Measurements from ENCODE around the gene ZNF775.

The ZNF775 gene

GRCh38 chr7:150415161-150416153, 36.3 kb downstream of the ZNF775 start:
- no peak for DNase-seq

DNA sequence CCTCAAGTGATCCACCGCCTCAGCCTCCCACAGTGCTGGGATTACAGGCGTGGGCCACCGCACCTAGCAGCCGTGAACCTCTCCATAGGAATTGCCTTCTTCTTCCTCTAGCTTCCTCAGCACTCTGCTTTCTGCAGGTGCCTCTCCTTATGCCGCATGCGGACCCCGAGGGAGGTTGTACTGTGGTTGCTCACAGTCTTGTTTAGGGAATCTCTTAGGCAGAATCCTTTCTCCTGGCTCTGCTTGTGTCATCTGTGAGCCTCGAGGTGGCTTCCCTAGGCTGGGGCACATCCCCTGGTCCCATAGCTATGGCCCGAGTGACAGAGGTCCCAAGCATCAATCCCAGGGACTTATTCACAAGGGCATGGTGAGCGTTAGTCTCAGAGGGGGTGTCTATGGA, 38.1 kb downstream of the ZNF775 start:
- no peak for DNase-seq

GRCh38 chr7:150417863-150418262, 38.7 kb downstream of the ZNF775 start:
- DNase-seq = no peak

- no peak for DNase-seq
Measured at GRCh38 chr7:150420242-150420641, 41.1 kb downstream of the ZNF775 start.

DNA sequence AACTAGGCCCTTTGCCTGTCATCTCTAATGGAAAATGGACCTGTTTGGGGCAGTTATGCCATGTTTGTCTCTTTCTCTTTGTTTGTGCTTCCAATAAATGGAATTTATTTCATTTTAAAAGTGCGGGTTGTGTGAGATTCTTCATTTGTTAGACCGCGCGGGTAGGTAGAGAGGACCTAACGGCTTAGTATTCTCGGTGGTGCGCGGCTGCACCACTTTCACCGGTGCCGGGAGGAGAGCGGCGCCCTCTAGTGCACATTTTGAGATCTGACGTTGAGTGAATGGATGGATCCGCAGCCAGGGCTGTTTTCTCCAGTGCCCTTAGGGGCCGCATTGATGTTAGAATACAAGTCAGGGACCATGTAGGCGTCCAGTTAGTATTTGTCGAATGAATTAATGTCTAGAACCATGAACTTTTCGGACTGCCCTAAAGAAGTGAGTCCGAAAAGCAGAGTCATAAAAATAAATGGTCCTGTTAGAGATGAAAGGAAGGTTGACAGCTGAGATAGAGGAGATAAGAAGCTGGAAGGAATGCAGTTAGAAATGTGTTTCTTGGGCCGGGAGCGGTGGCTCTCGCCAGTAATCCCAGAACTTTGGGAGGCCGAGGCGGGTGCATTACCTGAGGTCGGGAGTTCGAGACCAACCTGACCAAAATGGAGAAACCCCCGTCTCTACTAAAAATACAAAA, 42.0 kb downstream of the ZNF775 start:
- DNase-seq = peak; percentile 89

DNA sequence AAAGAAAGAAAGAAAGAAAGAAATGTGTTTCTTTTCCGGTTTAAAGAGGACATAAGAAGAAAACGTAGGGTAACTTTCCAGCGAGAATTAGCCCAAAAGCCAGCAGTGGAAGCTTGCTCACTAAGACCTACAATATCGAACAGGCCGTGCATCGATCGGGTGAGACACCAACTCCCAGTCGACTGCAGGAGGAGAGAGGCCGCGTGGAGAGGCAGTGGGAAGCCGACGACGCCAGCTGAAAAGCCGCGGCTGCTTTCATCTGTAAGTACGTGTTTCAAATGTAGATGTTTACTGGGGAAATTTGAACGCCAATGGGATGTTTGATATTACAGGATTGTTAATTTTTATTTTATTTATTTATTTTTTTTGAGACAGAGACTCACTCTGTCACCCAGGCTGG, 42.7 kb downstream of the ZNF775 start:
- DNase-seq = no peak

DNA sequence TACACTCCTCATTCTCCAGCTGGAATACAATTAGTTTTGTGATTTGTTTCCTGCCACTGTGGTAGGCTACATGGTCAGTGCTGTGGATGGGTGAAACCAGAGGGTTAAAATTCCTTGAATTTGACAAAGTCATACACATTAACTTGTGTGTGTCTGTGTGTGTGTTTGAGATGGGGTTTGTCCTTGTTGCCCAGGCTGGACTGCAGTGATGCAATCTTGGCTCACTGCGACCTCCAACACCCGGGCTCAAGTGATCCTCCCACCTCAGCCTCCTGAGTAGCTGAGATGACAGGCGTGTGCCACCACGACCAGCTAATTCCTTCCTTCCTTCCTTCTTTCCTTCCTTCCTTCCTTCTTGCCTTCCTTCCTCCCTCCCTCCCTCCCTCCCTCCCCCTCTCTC, 46.5 kb downstream of the ZNF775 start:
- no peak for DNase-seq

GRCh38 chr7:150428671-150429451, 49.7 kb downstream of the ZNF775 start:
- no peak for DNase-seq

GRCh38 chr7:150429699-150430098, 50.6 kb downstream of the ZNF775 start:
- DNase-seq = no peak

GRCh38 chr7:150430465-150431085, 51.4 kb downstream of the ZNF775 start:
- DNase-seq = no peak

DNA sequence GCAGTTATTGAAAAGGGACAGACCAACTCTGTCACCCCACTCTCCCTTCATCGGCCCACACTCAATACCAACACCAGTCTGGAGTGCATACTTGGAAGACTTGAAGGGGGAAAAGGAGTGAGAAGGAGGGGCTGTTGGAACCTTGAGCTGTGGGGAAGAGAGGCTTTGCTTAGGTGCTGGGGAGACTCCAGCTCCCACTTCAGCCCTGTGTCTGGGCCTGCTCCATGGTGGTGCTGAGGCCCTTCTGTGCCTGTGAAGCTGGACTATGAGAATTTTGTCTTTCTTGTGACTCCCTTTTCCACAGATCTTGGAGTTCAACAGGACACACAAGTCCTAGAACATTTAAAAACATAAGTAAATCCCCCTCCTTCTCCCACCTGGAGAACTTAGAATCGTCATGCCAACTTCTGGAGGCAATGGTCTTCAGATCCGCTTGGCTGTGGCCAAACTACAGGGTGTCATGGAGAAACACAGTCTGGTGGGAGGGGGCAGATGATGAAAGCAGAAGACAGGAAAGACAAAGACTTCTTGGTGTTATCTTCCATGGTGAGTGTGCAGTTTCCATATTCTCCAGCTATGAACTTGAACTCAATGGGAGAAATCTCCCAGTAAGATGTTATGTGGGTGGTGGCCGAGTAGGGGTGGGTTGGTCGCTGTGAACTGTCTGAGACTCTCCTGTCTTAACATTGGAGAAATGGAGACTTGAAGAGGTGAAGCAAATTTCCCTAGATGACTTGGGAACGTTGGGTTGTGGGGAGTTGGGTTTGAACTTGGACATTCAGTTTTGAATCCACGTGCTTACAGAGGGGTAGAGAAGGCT, 52.9 kb downstream of the ZNF775 start:
- DNase-seq = no peak

- DNase-seq = no peak
Measured at GRCh38 chr7:150432915-150433892, 54.1 kb downstream of the ZNF775 start.

DNA sequence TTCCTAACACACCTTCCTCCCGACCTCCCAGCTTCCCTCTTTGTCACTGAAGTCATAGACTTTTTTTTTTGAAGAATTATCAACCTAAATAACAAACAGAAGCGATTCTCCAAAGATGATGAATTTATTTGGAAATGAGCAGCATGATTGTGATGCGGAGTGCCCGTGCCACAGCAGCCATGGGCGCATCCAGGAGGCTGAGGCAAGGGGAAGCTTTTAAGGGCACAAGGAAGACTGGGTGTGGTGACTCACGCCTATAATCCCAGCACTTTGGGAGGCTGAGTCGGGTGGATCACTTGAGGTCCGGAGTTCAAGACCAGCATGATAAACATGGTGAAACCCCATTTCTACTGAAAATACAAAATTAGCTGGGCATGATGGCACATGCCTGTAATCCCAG, 55.1 kb downstream of the ZNF775 start:
- DNase-seq = no peak

DNA sequence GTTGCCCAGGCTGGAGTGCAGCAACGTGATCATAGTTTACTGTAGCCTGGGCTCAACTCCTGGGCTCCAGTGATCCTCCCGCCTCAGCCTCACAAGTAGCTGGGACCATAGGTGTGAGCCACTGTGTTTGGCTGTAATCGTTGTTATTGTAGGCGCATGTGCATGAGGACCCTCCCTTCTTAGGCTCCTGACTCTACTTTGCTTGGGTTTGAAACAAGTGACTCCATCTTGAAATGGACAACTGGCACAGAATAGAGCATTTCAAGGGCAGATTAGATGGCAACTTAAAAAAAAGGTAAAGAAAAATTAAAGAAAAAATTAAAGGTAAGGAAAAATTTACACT, 55.9 kb downstream of the ZNF775 start:
- DNase-seq = no peak

- DNase-seq = no peak
Measured at GRCh38 chr7:150435390-150436073, 56.4 kb downstream of the ZNF775 start.

- no peak for DNase-seq
Measured at GRCh38 chr7:150439967-150440366, 60.8 kb downstream of the ZNF775 start.

DNA sequence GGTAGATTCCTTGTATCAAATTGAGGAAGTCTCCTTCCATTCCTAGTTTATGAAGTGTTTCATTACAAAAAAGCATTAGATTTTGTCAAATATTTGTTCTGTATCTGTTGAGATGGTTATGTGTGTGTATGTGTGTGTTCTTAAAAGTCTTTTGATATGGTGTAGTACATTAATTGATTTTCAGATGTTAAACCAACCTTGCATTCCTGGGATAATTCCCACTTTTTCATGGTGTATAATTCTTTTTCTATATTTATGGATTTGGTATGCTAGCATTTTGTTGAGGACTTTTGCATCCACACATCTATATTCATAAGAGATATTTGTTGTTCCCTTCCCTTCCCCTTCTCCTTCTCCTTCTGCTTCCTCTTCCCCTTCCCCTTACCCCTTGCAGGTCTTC, 62.4 kb downstream of the ZNF775 start:
- no peak for DNase-seq

- no peak for DNase-seq
Measured at GRCh38 chr7:150442811-150443210, 63.7 kb downstream of the ZNF775 start.

DNA sequence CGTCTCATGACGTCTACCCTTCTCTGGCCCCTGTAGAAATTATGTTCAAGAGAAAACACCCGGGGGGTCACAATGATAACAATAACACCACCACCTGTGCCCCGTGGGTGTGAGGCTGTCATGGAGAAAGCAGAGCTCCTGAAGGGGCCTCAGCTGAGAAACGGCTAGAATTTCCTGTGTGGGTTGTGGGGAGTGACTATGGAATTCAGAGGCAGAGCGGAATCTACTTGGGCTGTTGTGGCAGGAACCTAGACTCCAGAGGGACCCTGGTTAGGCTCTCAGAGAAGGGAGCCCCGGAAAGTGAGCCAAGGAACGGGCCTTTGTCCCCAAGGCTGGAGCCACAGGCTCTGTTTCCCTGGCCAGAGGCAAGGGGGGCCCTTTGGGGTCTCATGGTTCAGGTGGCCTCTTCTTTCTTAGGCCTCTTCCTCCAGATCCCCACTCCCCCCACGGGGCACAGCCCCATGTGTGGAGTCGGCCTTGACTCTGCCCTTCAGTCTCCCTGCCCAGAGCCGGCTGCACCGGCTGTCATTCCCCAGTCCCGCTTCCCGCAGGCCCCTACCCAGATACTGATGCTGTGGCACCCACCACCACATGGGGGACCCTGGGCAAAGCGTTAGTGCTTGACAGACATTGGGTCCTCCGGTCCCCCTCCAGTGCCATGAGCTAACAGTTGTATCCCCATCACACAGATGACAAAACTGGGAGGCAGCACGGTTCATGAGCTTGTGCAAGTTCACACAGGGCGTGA, 64.8 kb downstream of the ZNF775 start:
- no peak for DNase-seq

Measured in CD4-positive, alpha-beta T cell treated with Interleukin-4 for 4 hours (primary cell).